Calu3 (cell line): Measurements from ENCODE around the gene KIF9. TPM values are rescaled to one million over a fixed set of nuclear protein-coding genes. Genes with fewer than 3 reads are reported as not detected.

ENCODE experiments used
- Bru-seq: library from RNA; stranded (reverse); fragments of 400-500 nt; gene quantifications from one replicate; lab custom pipeline; 2021; lab: Mats Ljungman, UMichigan
- BruChase-seq, 2 experiments: library from RNA; stranded (reverse); fragments of 400-500 nt; gene quantifications; one replicate each; lab custom pipeline; 2021; lab: Mats Ljungman, UMichigan
- BruUV-seq: library from RNA; stranded (reverse); fragments of 400-500 nt; replicated peaks from 2 replicates; lab custom pipeline; 2021; lab: Mats Ljungman, UMichigan
- CTCF ChIA-PET: fragments of 300-600 bp; sonication (Branson Sonifier 250); formaldehyde crosslinking; loops from one replicate; lab custom pipeline; 2022; ENCODE audit warnings: antibody characterized with exemption; lab: Charles Lee
- DNase-seq: peaks from one replicate; pipeline ENCODE4 v3.0.0; 2022
- H3K27ac Mint-ChIP-seq: one replicate; pipeline ENCODE4 v1.8.0; 2022; ENCODE audit warnings: mixed read lengths; ENCODE audit not compliant: unreplicated experiment
- H3K27me3 Mint-ChIP-seq: one replicate; pipeline ENCODE4 v1.8.0; 2022; ENCODE audit warnings: mixed read lengths; ENCODE audit not compliant: unreplicated experiment
- H3K36me3 Mint-ChIP-seq: one replicate; pipeline ENCODE4 v1.8.0; 2022; ENCODE audit warnings: mild to moderate bottlenecking, moderate library complexity, mixed read lengths; ENCODE audit not compliant: insufficient read depth, unreplicated experiment
- H3K4me1 Mint-ChIP-seq: one replicate; pipeline ENCODE4 v1.8.0; 2022; ENCODE audit warnings: mild to moderate bottlenecking, low read depth, mixed read lengths; ENCODE audit not compliant: unreplicated experiment
- H3K4me3 Mint-ChIP-seq: one replicate; pipeline ENCODE4 v1.8.0; 2022; ENCODE audit warnings: mild to moderate bottlenecking, low read depth, moderate library complexity, mixed read lengths; ENCODE audit not compliant: unreplicated experiment
- H3K9me3 Mint-ChIP-seq: one replicate; pipeline ENCODE4 v1.8.0; 2022; ENCODE audit warnings: low read depth, mixed read lengths; ENCODE audit not compliant: unreplicated experiment
- intact Hi-C: fragments of 100-400 bp; cut with micrococcal nuclease; formaldehyde crosslinking; loops from one replicate; pipeline ENCODE4 v1.10.0; 2022; ENCODE audit not compliant: unreplicated experiment
- long read RNA-seq: library from polyadenylated mRNA; stranded (forward); transcript quantifications from one replicate; pipeline ENCODE4 v2.0.0, GENCODE V29; 2022
- total RNA-seq: library from RNA; stranded (reverse); gene quantifications from 2 replicates; pipeline ENCODE4 v1.2.3, GENCODE V29; 2022
- TF ChIP-seq, protein P1 (sequence below): fragments of 200-600 bp; IDR thresholded peaks from one replicate; pipeline ENCODE4 v1.8.0; 2022; ENCODE audit warnings: antibody characterized with exemption; ENCODE audit not compliant: unreplicated experiment

Gene KIF9
- 8.9 and 10.0 TPM in 2 replicates for total RNA-seq
- Bru-seq, nascent RNA: percentile 50 among the genes with signal in this experiment
- BruChase-seq, experiment 1, labeled RNA remaining after a 6-hour chase: percentile 40 among the genes with signal in this experiment
- BruChase-seq, experiment 2, labeled RNA remaining after a 2-hour chase: percentile 36 among the genes with signal in this experiment
- long read RNA-seq, transcript KIF9-205 (3 exons, 633 nt): major isoform, 16 of 24 reads
- long read RNA-seq, partial matches to known transcripts: 1 of 24 reads
- long read RNA-seq, other reads (novel, unspliced or antisense): 4 of 24 reads

- Mint-ChIP-seq H3K4me1 (no peaks in the 10 kb centered on the region), H3K9me3 (no peaks in the 10 kb centered on the region), H3K27ac (peak within 1 kb of the TSS; percentile 100), H3K36me3 (peaks cover 33% of the 10 kb centered on the region), H3K27me3 (no peaks in the 10 kb centered on the region), H3K4me3 (peak within 1 kb of the TSS; percentile 96)
- CTCF ChIA-PET: interaction anchor here (0.6 to 1.5 kb wide), 3 partner anchors 16 to 306 kb away, joined by 3 to 5 read pairs (median 3); no protein-coding TSS in a partner anchor
- TF ChIP-seq, protein P1, sequence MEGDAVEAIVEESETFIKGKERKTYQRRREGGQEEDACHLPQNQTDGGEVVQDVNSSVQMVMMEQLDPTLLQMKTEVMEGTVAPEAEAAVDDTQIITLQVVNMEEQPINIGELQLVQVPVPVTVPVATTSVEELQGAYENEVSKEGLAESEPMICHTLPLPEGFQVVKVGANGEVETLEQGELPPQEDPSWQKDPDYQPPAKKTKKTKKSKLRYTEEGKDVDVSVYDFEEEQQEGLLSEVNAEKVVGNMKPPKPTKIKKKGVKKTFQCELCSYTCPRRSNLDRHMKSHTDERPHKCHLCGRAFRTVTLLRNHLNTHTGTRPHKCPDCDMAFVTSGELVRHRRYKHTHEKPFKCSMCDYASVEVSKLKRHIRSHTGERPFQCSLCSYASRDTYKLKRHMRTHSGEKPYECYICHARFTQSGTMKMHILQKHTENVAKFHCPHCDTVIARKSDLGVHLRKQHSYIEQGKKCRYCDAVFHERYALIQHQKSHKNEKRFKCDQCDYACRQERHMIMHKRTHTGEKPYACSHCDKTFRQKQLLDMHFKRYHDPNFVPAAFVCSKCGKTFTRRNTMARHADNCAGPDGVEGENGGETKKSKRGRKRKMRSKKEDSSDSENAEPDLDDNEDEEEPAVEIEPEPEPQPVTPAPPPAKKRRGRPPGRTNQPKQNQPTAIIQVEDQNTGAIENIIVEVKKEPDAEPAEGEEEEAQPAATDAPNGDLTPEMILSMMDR: no peak
- BruUV-seq: no TSS peak
- intact Hi-C loops: no loop called here
- peak; percentile 92 for DNase-seq
Measured at GRCh38 chr3:47282424-47283192, at the start of gene KIF9, which contains the start of gene KLHL18. KIF9 (minus strand) TSS chr3:47282799; CDS start chr3:47277374, 5,425 bp downstream. KLHL18 (plus strand) TSS chr3:47282944; CDS start chr3:47282966, 22 bp downstream.

DNA sequence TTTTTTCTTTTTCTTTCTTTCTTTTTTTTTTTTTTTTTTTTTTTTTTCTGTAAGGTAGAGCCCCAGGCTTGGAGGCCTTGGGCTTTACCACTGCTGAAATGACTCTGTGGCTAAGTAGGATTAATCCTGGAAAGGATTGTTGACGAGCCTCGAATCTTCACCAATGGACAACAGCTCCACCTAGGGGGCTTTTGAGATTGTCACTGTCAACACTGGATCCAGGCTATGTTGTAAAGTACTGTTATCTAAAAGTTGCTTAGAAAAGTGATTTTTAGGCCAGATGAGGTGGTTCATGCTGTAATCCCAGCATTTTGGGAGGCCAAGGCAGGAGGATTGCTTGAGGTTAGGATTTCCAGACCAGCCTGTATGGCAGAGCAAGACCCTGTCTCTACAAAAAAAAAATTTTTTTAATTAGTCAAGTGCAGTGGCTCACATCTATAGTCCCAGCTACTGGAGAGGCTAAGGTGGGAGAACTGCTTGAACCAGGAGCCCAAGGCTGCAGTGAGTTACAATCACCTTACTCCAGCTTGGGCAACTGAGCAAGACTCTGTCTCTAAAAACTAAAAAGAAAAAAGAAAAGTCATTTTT is 41.8 kb upstream of the KIF9 start:
- peak; percentile 65 for DNase-seq
- Mint-ChIP-seq H3K36me3 (peaks cover 16% of the 10 kb centered on the region), H3K9me3 (no peaks in the 10 kb centered on the region), H3K27me3 (no peaks in the 10 kb centered on the region), H3K4me3 (no peak overlapping the region), H3K27ac (no peak overlapping the region), H3K4me1 (peaks cover 13% of the 10 kb centered on the region)
- CTCF ChIA-PET: interaction anchor here (0.6 to 1.6 kb wide), 7 partner anchors 8 to 270 kb away, joined by 3 to 7 read pairs (median 4); partner anchors contain the start of gene SETD2
- TF ChIP-seq, protein P1: no peak
- intact Hi-C loops: loop anchor here (2.0 to 10.0 kb wide), 3 partner anchors 74 to 240 kb away; partner anchors contain the start of gene SETD2
- BruUV-seq: no TSS peak

- Mint-ChIP-seq H3K27ac (no peak overlapping the region), H3K27me3 (no peaks in the 10 kb centered on the region), H3K4me3 (no peak overlapping the region), H3K9me3 (no peaks in the 10 kb centered on the region), H3K4me1 (peaks cover 13% of the 10 kb centered on the region), H3K36me3 (peaks cover 16% of the 10 kb centered on the region)
- intact Hi-C loops: loop anchor here (2.0 to 10.0 kb wide), 3 partner anchors 73 to 239 kb away; partner anchors contain the start of gene SETD2
- CTCF ChIA-PET: interaction anchor here (0.6 to 1.6 kb wide), 8 partner anchors 8 to 269 kb away, joined by 3 to 7 read pairs (median 4); partner anchors contain the start of gene SETD2
- no TSS peak for BruUV-seq
- peak; percentile 6 for DNase-seq
- TF ChIP-seq, protein P1: no peak
Measured at GRCh38 chr3:47323431-47324277, 41.1 kb upstream of the KIF9 start.
